ENCODE results near the gene ACO1.

ACO1 gene

GRCh38 chr9:32380944-32381343, 3.5 kb upstream of the ACO1 start:
- Histone ChIP-seq H3K36me3 (ENCODE audit: control insufficient read depth in 2 of 2, insufficient read depth in 1 of 2, low read length in 2 of 2) (no peaks in the 10 kb centered on the region), H3K4me1 (ENCODE audit: control insufficient read depth, insufficient read depth, low read length) (no peaks in the 10 kb centered on the region), H3K27ac (ENCODE audit: extremely low read depth, low read depth, low read length) (no peak overlapping the region), H3K9me3 (ENCODE audit: control insufficient read depth, insufficient read depth, low read depth, low read length) (no peaks in the 10 kb centered on the region), H3K4me3 (ENCODE audit: low read depth, low read length) (no peak overlapping the region)
- ChIA-PET CTCF (interaction anchor here (1.5 to 8.9 kb wide), 6 partner anchors 147 to 404 kb away, joined by 4 to 583 read pairs (median 110); partner anchors contain the start of genes NDUFB6 and RIGI), POLR2A (interaction anchor here (1.2 kb wide), 1 partner anchor 171 kb away, joined by 3 read pairs; the partner anchor contains the start of gene SMIM27)
- TF ChIP-seq ZNF585B (tag by site-specific recombination; IDR thresholded peaks at IDR 0.05) (no peak), ZNF175 (tag by site-specific recombination; IDR thresholded peaks at IDR 0.05) (no peak), ZNF555 (tag by site-specific recombination; conservative IDR thresholded peaks at IDR 0.05) (no peak), ZNF148 (tag by site-specific recombination; IDR thresholded peaks at IDR 0.05; ENCODE audit: borderline replicate concordance) (no peak), KLF16 (tag by site-specific recombination; IDR thresholded peaks at IDR 0.05) (no peak), ATF2 (tag by site-specific recombination; IDR thresholded peaks at IDR 0.05; ENCODE audit: low read depth) (no peak), ZNF777 (tag by site-specific recombination; IDR thresholded peaks at IDR 0.05; ENCODE audit: borderline replicate concordance) (no peak), HIC1 (tag by site-specific recombination; IDR thresholded peaks at IDR 0.05) (no peak), ZBTB7A (tag by site-specific recombination; IDR thresholded peaks at IDR 0.05; ENCODE audit: low read depth) (no peak), ZNF157 (tag by site-specific recombination; IDR thresholded peaks at IDR 0.05) (no peak), ZBTB10 (tag by site-specific recombination; IDR thresholded peaks at IDR 0.05) (no peak), TCF7L2 (IDR thresholded peaks at IDR 0.05; ENCODE audit: borderline replicate concordance, low read depth, low read length) (no peak), ZNF133 (tag by site-specific recombination; IDR thresholded peaks at IDR 0.05) (no peak), PBX3 (CRISPR knock-in tag; IDR thresholded peaks at IDR 0.05) (no peak), ZNF19 (tag by site-specific recombination; IDR thresholded peaks at IDR 0.05; ENCODE audit: low read depth) (no peak), BCL11B (tag by site-specific recombination; IDR thresholded peaks at IDR 0.05; ENCODE audit: low read depth) (no peak), ZNF223 (tag by site-specific recombination; IDR thresholded peaks at IDR 0.05) (no peak)
